ENCODE data around the gene TLL1.

GRCh38 chr4:166066936-166067335, 193.9 kb downstream of the TLL1 start:
- TF ChIP-seq, protein P1, sequence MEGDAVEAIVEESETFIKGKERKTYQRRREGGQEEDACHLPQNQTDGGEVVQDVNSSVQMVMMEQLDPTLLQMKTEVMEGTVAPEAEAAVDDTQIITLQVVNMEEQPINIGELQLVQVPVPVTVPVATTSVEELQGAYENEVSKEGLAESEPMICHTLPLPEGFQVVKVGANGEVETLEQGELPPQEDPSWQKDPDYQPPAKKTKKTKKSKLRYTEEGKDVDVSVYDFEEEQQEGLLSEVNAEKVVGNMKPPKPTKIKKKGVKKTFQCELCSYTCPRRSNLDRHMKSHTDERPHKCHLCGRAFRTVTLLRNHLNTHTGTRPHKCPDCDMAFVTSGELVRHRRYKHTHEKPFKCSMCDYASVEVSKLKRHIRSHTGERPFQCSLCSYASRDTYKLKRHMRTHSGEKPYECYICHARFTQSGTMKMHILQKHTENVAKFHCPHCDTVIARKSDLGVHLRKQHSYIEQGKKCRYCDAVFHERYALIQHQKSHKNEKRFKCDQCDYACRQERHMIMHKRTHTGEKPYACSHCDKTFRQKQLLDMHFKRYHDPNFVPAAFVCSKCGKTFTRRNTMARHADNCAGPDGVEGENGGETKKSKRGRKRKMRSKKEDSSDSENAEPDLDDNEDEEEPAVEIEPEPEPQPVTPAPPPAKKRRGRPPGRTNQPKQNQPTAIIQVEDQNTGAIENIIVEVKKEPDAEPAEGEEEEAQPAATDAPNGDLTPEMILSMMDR (IDR thresholded peaks at IDR 0.05; ENCODE audit: low read length), result no peak
- TF ChIP-seq EZH2 (IDR thresholded peaks at IDR 0.05; ENCODE audit: borderline replicate concordance, low read length), result no peak
